Activated CD8-positive, alpha-beta memory T cell treated with anti-CD3 and anti-CD28 coated beads, Interleukin-2, amount 50 U/mL, for 4 hours (primary cell): ENCODE data around the gene FCHSD1.

Experiments used
- DNase-seq: peaks from one replicate; pipeline ENCODE4 v3.0.0-alpha.2; 2020

The FCHSD1 gene

GRCh38 chr5:141640698-141641097, 10.5 kb downstream of the FCHSD1 start:
- DNase-seq, result no peak

- no peak for DNase-seq
Observed at GRCh38 chr5:141640051-141640415, 11.2 kb downstream of the FCHSD1 start.

- DNase-seq, result no peak
Observed at GRCh38 chr5:141639357-141640050, 11.7 kb downstream of the FCHSD1 start.

- no peak for DNase-seq
Observed at GRCh38 chr5:141638771-141639170, 12.4 kb downstream of the FCHSD1 start.

- peak; percentile 62 for DNase-seq
Observed at GRCh38 chr5:141637767-141638419, 13.3 kb downstream of the FCHSD1 start.

GRCh38 chr5:141637123-141637766, 14.0 kb downstream of the FCHSD1 start:
- peak; percentile 61 for DNase-seq

GRCh38 chr5:141636413-141637122, 14.7 kb downstream of the FCHSD1 start, which contains the start of the genes HDAC3 and RELL2:
Gene HDAC3, minus strand, starts transcription at chr5:141636849. Its CDS starts 59 bp downstream, at chr5:141636790.
Gene RELL2, plus strand, starts transcription at chr5:141636997. Its CDS starts 1,229 bp downstream, at chr5:141638226.
- DNase-seq, result peak; percentile 96

- no peak for DNase-seq
Observed at GRCh38 chr5:141636106-141636412, 15.2 kb downstream of the FCHSD1 start.

- DNase-seq, result no peak
Observed at GRCh38 chr5:141635646-141636045, 15.6 kb downstream of the FCHSD1 start.

- DNase-seq, result no peak
Observed at GRCh38 chr5:141634720-141635119, 16.5 kb downstream of the FCHSD1 start.

GRCh38 chr5:141633871-141634561, 17.2 kb downstream of the FCHSD1 start:
- no peak for DNase-seq

- DNase-seq, result no peak
Observed at GRCh38 chr5:141632650-141633049, 18.6 kb downstream of the FCHSD1 start.

GRCh38 chr5:141630570-141631140, 20.6 kb downstream of the FCHSD1 start:
- no peak for DNase-seq

GRCh38 chr5:141628175-141628788, 22.9 kb downstream of the FCHSD1 start:
- no peak for DNase-seq

- DNase-seq, result no peak
Observed at GRCh38 chr5:141623611-141624010, 27.6 kb downstream of the FCHSD1 start.

- no peak for DNase-seq
Observed at GRCh38 chr5:141623186-141623585, 28.0 kb downstream of the FCHSD1 start.

- peak; percentile 99 for DNase-seq
Observed at GRCh38 chr5:141618804-141619554, 32.2 kb downstream of the FCHSD1 start, which contains the start of gene DIAPH1. Gene DIAPH1, minus strand, starts transcription at chr5:141619000. Its CDS starts 86 bp downstream, at chr5:141618914.

GRCh38 chr5:141618030-141618803, 33.0 kb downstream of the FCHSD1 start:
- peak; percentile 57 for DNase-seq

GRCh38 chr5:141617682-141618029, 33.6 kb downstream of the FCHSD1 start:
- no peak for DNase-seq

- DNase-seq, result no peak
Observed at GRCh38 chr5:141617128-141617527, 34.1 kb downstream of the FCHSD1 start.
